Measurements from ENCODE around the gene SLC35B3. TPM values are rescaled to one million over a fixed set of nuclear protein-coding genes. Genes with fewer than 3 reads are reported as not detected.

The SLC35B3 gene
- total and polyA plus RNA-seq, 8 donors = 2.9 to 27.2 (median 16.3) TPM

DNA sequence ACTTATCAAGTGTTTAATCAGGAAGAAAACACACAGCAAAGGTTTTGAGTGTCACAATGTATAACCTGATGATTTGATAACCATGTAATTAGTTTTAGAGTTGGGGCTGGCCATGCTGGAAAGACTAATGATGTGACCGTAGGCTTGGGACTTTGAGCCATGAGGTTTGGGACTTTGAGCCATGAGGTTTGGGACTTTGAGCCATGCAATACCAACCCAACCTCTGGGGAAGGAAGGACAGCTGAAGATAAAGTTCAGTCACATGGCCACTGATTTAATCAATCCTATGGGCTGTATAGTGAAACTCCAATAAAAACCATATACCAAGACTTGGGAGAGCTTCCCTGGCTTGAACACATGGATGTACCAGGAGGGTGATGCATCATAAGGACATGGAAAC is 32.8 kb downstream of the SLC35B3 start:
- no peak for TF ChIP-seq POLR2AphosphoS5 (IDR thresholded peaks at IDR 0.05)
- TF ChIP-seq EP300 (IDR thresholded peaks at IDR 0.05) = no peak
- no peak for TF ChIP-seq POLR2A (IDR thresholded peaks at IDR 0.05)
- TF ChIP-seq, protein P1, sequence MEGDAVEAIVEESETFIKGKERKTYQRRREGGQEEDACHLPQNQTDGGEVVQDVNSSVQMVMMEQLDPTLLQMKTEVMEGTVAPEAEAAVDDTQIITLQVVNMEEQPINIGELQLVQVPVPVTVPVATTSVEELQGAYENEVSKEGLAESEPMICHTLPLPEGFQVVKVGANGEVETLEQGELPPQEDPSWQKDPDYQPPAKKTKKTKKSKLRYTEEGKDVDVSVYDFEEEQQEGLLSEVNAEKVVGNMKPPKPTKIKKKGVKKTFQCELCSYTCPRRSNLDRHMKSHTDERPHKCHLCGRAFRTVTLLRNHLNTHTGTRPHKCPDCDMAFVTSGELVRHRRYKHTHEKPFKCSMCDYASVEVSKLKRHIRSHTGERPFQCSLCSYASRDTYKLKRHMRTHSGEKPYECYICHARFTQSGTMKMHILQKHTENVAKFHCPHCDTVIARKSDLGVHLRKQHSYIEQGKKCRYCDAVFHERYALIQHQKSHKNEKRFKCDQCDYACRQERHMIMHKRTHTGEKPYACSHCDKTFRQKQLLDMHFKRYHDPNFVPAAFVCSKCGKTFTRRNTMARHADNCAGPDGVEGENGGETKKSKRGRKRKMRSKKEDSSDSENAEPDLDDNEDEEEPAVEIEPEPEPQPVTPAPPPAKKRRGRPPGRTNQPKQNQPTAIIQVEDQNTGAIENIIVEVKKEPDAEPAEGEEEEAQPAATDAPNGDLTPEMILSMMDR (IDR thresholded peaks at IDR 0.05) = no peak
- H3K9me3 ChIP-seq = no peaks in the 10 kb centered on the region
- DNase-seq = no peak
- 94 to 100% (median 96%) methylated on average over 1 of the region's 1 CpG for WGBS, 5 donors
- no peak overlapping the region for H3K27ac ChIP-seq
- intact Hi-C loops (cut with DNase I; ENCODE audit: low total_unique reads) = no loop called here
- no peaks in the 10 kb centered on the region for H3K4me1 ChIP-seq
- H3K4me3 ChIP-seq = no peak overlapping the region
- peaks cover 0 to 17% (median 0%) of the 10 kb centered on the region in 4 donors for H3K36me3 ChIP-seq
- no peaks in the 10 kb centered on the region for H3K27me3 ChIP-seq

- no peak for DNase-seq
- intact Hi-C loops (cut with DNase I; ENCODE audit: low total_unique reads) = no loop called here
- H3K27me3 ChIP-seq = no peaks in the 10 kb centered on the region
- H3K4me3 ChIP-seq = no peak overlapping the region
- peaks cover 0 to 12% (median 0%) of the 10 kb centered on the region in 4 donors for H3K36me3 ChIP-seq
- no peaks in the 10 kb centered on the region for H3K9me3 ChIP-seq
- no peaks in the 10 kb centered on the region for H3K4me1 ChIP-seq
- 26 to 45% (median 40%) methylated on average over 1 of the region's 1 CpG for whole genome bisulfite sequencing, 5 donors
- H3K27ac ChIP-seq = no peak overlapping the region
- TF ChIP-seq POLR2AphosphoS5 (IDR thresholded peaks at IDR 0.05) (no peak), EP300 (IDR thresholded peaks at IDR 0.05) (no peak), POLR2A (IDR thresholded peaks at IDR 0.05) (no peak)
- TF ChIP-seq, protein P1 (IDR thresholded peaks at IDR 0.05) = no peak
Measured at GRCh38 chr6:8400663-8401062, 34.7 kb downstream of the SLC35B3 start.

DNA sequence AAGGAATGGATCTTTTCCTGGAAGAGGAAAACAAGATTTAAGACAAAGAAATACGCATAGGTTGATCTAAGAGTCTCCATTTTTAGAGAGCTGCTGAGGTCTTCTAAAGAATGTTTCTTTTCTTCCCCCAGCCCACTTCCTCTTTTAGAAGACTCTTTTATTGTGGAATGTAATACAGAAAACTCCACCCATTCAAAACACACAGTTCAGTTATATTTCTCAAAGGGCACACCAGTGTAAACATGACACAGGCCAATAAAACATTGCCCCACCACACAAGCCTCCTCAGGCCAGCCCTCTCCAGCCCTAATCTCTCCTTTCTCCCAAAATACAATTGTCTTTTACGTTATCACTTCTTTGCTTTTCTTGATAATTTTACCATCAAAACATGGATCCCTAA is 42.8 kb downstream of the SLC35B3 start:
- H3K4me1 ChIP-seq = no peaks in the 10 kb centered on the region
- TF ChIP-seq EP300 (IDR thresholded peaks at IDR 0.05) = no peak
- TF ChIP-seq POLR2A (IDR thresholded peaks at IDR 0.05) = no peak
- TF ChIP-seq POLR2AphosphoS5 (IDR thresholded peaks at IDR 0.05) = no peak
- TF ChIP-seq, protein P1 (IDR thresholded peaks at IDR 0.05) = no peak
- intact Hi-C loops (cut with DNase I; ENCODE audit: low total_unique reads) = no loop called here
- H3K27me3 ChIP-seq = no peaks in the 10 kb centered on the region
- WGBS, 5 donors = 52 to 59% (median 53%) methylated on average over 2 of the region's 2 CpGs
- no peak overlapping the region for H3K4me3 ChIP-seq
- DNase-seq = peak in 1 of 2 donors; percentile 21
- no peak overlapping the region for H3K27ac ChIP-seq
- H3K9me3 ChIP-seq = no peaks in the 10 kb centered on the region
- no peaks in the 10 kb centered on the region for H3K36me3 ChIP-seq

DNA sequence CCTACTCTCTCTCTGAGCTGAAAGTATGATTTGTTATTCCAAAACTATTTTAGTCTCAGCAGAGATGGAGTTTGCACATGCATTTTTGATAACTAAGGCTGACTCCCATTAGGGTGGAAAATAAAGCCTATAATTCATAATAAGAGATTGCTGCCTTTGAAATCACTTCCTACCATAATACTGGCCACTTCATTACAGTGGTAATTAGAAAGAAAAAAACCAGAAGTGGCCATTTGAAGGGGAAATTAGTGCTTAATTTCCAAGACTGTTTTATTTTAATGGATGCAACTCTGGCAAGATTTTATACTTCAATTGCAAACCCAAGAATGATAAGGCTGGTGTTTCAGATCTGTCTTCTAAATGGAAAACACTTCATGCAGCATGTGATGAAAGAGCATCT is 43.4 kb downstream of the SLC35B3 start:
- no peaks in the 10 kb centered on the region for H3K36me3 ChIP-seq
- TF ChIP-seq, protein P1 (IDR thresholded peaks at IDR 0.05) = no peak
- TF ChIP-seq POLR2A (IDR thresholded peaks at IDR 0.05) (no peak), EP300 (IDR thresholded peaks at IDR 0.05) (no peak), POLR2AphosphoS5 (IDR thresholded peaks at IDR 0.05) (no peak)
- no peak overlapping the region for H3K4me3 ChIP-seq
- H3K27ac ChIP-seq = no peak overlapping the region
- H3K4me1 ChIP-seq = no peaks in the 10 kb centered on the region
- intact Hi-C loops (cut with DNase I; ENCODE audit: low total_unique reads) = no loop called here
- H3K27me3 ChIP-seq = no peaks in the 10 kb centered on the region
- H3K9me3 ChIP-seq = no peaks in the 10 kb centered on the region
- DNase-seq = no peak
